GM23338 (cell line): ENCODE results near the gene FKRP. TPM values are rescaled to one million over a fixed set of nuclear protein-coding genes. Genes with fewer than 3 reads are reported as not detected.

Source experiments
- ATAC-seq: fragments of 200-7000 bp; cut with Tn5 transposase; 3 replicates; pipeline ENCODE4 v1.9.1; 2020
- DNase-seq: peaks from one replicate; pipeline ENCODE4 v3.0.0-alpha.2; 2015; ENCODE audit warnings: low spot score
- H2AFZ ChIP-seq: fragments of 200-600 bp; sonication (generic); 2 replicates; pipeline ENCODE4 v1.8.0; 2016; ENCODE audit warnings: antibody characterized with exemption, mild to moderate bottlenecking, moderate library complexity
- H3F3A ChIP-seq: fragments of 200-600 bp; sonication (generic); replicated peaks from 2 replicates; pipeline ENCODE4 v1.8.0; 2017; ENCODE audit warnings: antibody characterized with exemption, mixed run types, low read depth
- H3K27ac ChIP-seq: fragments of 200-600 bp; sonication (generic); 2 replicates; pipeline ENCODE4 v1.6.1; 2016; ENCODE audit warnings: low read depth
- H3K27me3 ChIP-seq: fragments of 200-600 bp; sonication (generic); 2 replicates; pipeline ENCODE4 v1.8.0; 2016; ENCODE audit warnings: mild to moderate bottlenecking, mixed run types, moderate library complexity; ENCODE audit not compliant: insufficient read depth
- H3K36me3 ChIP-seq: fragments of 200-600 bp; sonication (generic); 2 replicates; pipeline ENCODE4 v1.8.0; 2016; ENCODE audit warnings: mild to moderate bottlenecking; ENCODE audit not compliant: insufficient read depth
- H3K4me1 ChIP-seq: fragments of 200-600 bp; sonication (generic); 2 replicates; pipeline ENCODE4 v1.8.0; 2016; ENCODE audit warnings: mild to moderate bottlenecking, moderate library complexity; ENCODE audit not compliant: insufficient read depth
- H3K4me2 ChIP-seq: fragments of 200-600 bp; sonication (generic); 2 replicates; pipeline ENCODE4 v1.7.1; 2017; ENCODE audit warnings: mixed run types
- H3K4me3 ChIP-seq: fragments of 200-600 bp; sonication (generic); 2 replicates; pipeline ENCODE4 v1.6.1; 2016; ENCODE audit warnings: mixed run types
- H3K79me2 ChIP-seq: fragments of 200-600 bp; sonication (generic); replicated peaks from 2 replicates; pipeline ENCODE4 v1.8.0; 2017; ENCODE audit warnings: mild to moderate bottlenecking; ENCODE audit not compliant: insufficient read depth
- H3K9me2 ChIP-seq: fragments of 200-600 bp; sonication (generic); 2 replicates; pipeline ENCODE4 v1.8.0; 2017; ENCODE audit not compliant: insufficient read depth
- H4K20me1 ChIP-seq: fragments of 200-600 bp; sonication (generic); replicated peaks from 2 replicates; pipeline ENCODE4 v1.8.0; 2017; ENCODE audit warnings: mild to moderate bottlenecking; ENCODE audit not compliant: insufficient read depth
- H3K27ac Mint-ChIP-seq: 2 replicates; pipeline ENCODE4 v1.8.0; 2020; ENCODE audit warnings: inconsistent platforms, mild to moderate bottlenecking, moderate library complexity, mixed read lengths
- H3K27me3 Mint-ChIP-seq: 3 replicates; pipeline ENCODE4 v1.8.0; 2022; ENCODE audit warnings: low read depth, mild to moderate bottlenecking, moderate library complexity, mixed read lengths, inconsistent platforms; ENCODE audit not compliant: insufficient read depth, poor library complexity
- H3K36me3 Mint-ChIP-seq: 3 replicates; pipeline ENCODE4 v1.8.0; 2021; ENCODE audit warnings: low read depth, mild to moderate bottlenecking, inconsistent platforms, moderate library complexity, mixed read lengths
- H3K4me1 Mint-ChIP-seq: 3 replicates; pipeline ENCODE4 v1.8.0; 2020; ENCODE audit warnings: mild to moderate bottlenecking, inconsistent platforms, mixed read lengths
- H3K4me3 Mint-ChIP-seq: 3 replicates; pipeline ENCODE4 v1.8.0; 2021; ENCODE audit warnings: moderate library complexity, mild to moderate bottlenecking, inconsistent platforms, mixed read lengths
- H3K9me3 Mint-ChIP-seq: 3 replicates; pipeline ENCODE4 v1.8.0; 2020; ENCODE audit warnings: moderate library complexity, mild to moderate bottlenecking, inconsistent platforms, mixed read lengths
- CREB1 ChIP-seq: fragments of 250-450 bp; sonication (Bioruptor Pico); IDR thresholded peaks from 2 replicates; pipeline ENCODE4 v1.5.0; 2020; ENCODE audit warnings: low read depth, mild to moderate bottlenecking, moderate library complexity
- CTCF ChIP-seq, 2 experiments: fragments of 200-600 bp in 1 of 2; sonication (generic) in 1 of 2; conservative IDR thresholded peaks; 2 replicates each; pipeline versions ENCODE4 v1.5.1 to v1.6.1; 2016 to 2017; ENCODE audit warnings: antibody characterized with exemption in 2 of 2, low read depth in 2 of 2, mild to moderate bottlenecking in 2 of 2, moderate library complexity in 1 of 2
- ETS1 ChIP-seq: IDR thresholded peaks from 2 replicates; pipeline ENCODE4 v1.6.1; 2016; ENCODE audit warnings: antibody characterized with exemption
- EZH2phosphoT487 ChIP-seq: fragments of 200-600 bp; sonication (generic); IDR thresholded peaks from one replicate; pipeline ENCODE4 v1.8.1; 2018; ENCODE audit warnings: antibody characterized with exemption; ENCODE audit not compliant: unreplicated experiment
- POLR2AphosphoS5 ChIP-seq: IDR thresholded peaks from 2 replicates; pipeline ENCODE4 v1.6.1; 2016; ENCODE audit warnings: antibody characterized with exemption, low read depth
- REST ChIP-seq: IDR thresholded peaks from one replicate; pipeline ENCODE4 v1.6.1; 2018; ENCODE audit warnings: antibody characterized with exemption; ENCODE audit not compliant: unreplicated experiment
- ZNF114 ChIP-seq: fragments of 250-450 bp; sonication (Bioruptor Pico); IDR thresholded peaks from 2 replicates; pipeline ENCODE4 v1.5.0; 2020; ENCODE audit warnings: mild to moderate bottlenecking, moderate library complexity
- ZNF331 ChIP-seq: fragments of 250-450 bp; sonication (Bioruptor Pico); IDR thresholded peaks from 2 replicates; pipeline ENCODE4 v1.5.0; 2020; ENCODE audit warnings: low read depth, mild to moderate bottlenecking, moderate library complexity
- ZNF462 ChIP-seq: fragments of 250-450 bp; sonication (Bioruptor Pico); IDR thresholded peaks from 2 replicates; pipeline ENCODE4 v1.5.0; 2020; ENCODE audit warnings: mild to moderate bottlenecking, moderate library complexity
- polyA plus RNA-seq: library from polyadenylated mRNA; unstranded; fragments of >200 nt; fragmentation: Nextera tagmentation; extraction: Ambion mirVana; gene quantifications from 2 replicates; pipeline ENCODE4 v1.2.1, GENCODE V29; 2016
- total RNA-seq: library from RNA; depleted of rRNA; stranded (reverse); fragments of >200 nt; shearing (Covaris generic); gene quantifications from 2 replicates; pipeline ENCODE4 v1.2.3, GENCODE V29; 2014

Gene FKRP
- total and polyA plus RNA-seq, 2 experiments from 2014 or later: 11.5 to 31.9 TPM

- Histone ChIP-seq H3F3A (peaks cover 3% of the 10 kb centered on the region; the same call in 1 of the 2 replicates), H3K36me3 (peaks cover 15% of the 10 kb centered on the region; the same call in 1 of the 2 replicates), H3K4me3 (no peak overlapping the region), H3K27me3 (no peaks in the 10 kb centered on the region), H3K27ac (no peak overlapping the region), H3K79me2 (peaks cover 11% of the 10 kb centered on the region; the same call in 1 of the 2 replicates), H2AFZ (no peak overlapping the region), H4K20me1 (peaks cover 17% of the 10 kb centered on the region), H3K4me1 (no peaks in the 10 kb centered on the region), H3K4me2 (no peak overlapping the region), H3K9me2 (no peaks in the 10 kb centered on the region)
- no peak for TF ChIP-seq EZH2phosphoT487
- TF ChIP-seq ZNF462 (CRISPR knock-in tag): no peak
- TF ChIP-seq CTCF (conservative IDR thresholded peaks at IDR 0.05; ENCODE audit: low read depth in 2 of 2): no peak
- no peak for TF ChIP-seq ETS1
- no peak for TF ChIP-seq POLR2AphosphoS5
- no peak for TF ChIP-seq REST
- TF ChIP-seq ZNF331 (CRISPR knock-in tag): no peak
- TF ChIP-seq CREB1 (CRISPR knock-in tag): no peak
- TF ChIP-seq ZNF114 (CRISPR knock-in tag): no peak
- ATAC-seq (no peak), DNase-seq (no peak)
- H3K36me3 Mint-ChIP-seq: peaks cover 84% of the 10 kb centered on the region
- H3K9me3 Mint-ChIP-seq: peaks cover 3% of the 10 kb centered on the region; the same call in 1 of the 3 replicates
- no peak overlapping the region for H3K27ac Mint-ChIP-seq
- peaks cover 21% of the 10 kb centered on the region for H3K4me1 Mint-ChIP-seq
- no peak overlapping the region for H3K4me3 Mint-ChIP-seq
- H3K27me3 Mint-ChIP-seq: peaks cover 12% of the 10 kb centered on the region
Observed at GRCh38 chr19:46728208-46728607, 17.6 kb upstream of the FKRP start.
